ENCODE results near the gene AGO3.

The AGO3 gene

GRCh38 chr1:36118447-36119204 lies 187.7 kb downstream of the AGO3 start:
- in situ Hi-C loops (cut with MboI; ENCODE audit: low sequenced_read_pairs): no loop called here

- in situ Hi-C loops (cut with MboI; ENCODE audit: low sequenced_read_pairs): no loop called here
Measured at GRCh38 chr1:36119456-36119855, 188.6 kb downstream of the AGO3 start.
